GM19395 (cell line): Measurements from ENCODE around the gene SBF2.

Experiments used
- ATAC-seq: cut with Tn5 transposase; IDR thresholded peaks from one replicate; pipeline ENCODE4 v1.9.1; 2021; ENCODE audit warnings: mild to moderate bottlenecking, moderate library complexity; ENCODE audit not compliant: unreplicated experiment

Gene SBF2

DNA sequence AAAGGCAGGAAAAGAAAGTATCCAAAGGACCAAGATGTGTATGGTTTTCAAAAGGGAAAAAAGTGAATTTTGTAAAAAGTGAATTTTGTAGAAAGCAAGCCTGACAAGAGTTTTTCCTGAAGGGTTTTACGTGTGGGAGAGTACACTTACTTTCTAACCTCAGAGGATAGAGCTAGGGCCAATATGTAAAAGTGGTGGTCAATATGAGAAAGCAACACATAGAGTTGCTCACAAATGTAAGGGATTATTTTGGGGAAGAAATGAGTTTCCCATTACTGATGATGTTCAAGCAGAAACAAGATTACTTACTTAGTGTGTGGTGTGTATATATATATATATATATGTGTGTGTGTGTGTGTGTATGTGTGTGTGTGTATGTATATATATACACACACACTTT lies 467.6 kb downstream of the SBF2 start:
- no peak for ATAC-seq

DNA sequence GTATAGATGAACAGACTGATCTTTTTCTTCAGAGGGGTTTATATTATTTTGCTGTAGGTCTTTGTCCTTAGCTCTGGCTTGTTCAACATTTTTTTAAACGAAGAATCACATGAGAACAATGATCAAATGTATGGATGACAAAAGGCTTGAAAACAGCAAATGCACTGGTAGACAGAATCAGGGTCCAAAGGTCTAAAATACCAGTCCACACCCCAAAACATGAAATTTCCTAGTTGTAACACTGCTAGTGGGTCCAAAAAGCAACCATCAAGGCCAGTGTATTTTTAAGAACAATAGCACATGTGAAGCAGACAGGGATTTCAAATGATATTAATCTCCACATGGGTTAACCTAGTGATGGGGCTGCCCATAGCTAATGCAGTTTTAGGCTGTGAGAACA lies 468.1 kb downstream of the SBF2 start:
- no peak for ATAC-seq

DNA sequence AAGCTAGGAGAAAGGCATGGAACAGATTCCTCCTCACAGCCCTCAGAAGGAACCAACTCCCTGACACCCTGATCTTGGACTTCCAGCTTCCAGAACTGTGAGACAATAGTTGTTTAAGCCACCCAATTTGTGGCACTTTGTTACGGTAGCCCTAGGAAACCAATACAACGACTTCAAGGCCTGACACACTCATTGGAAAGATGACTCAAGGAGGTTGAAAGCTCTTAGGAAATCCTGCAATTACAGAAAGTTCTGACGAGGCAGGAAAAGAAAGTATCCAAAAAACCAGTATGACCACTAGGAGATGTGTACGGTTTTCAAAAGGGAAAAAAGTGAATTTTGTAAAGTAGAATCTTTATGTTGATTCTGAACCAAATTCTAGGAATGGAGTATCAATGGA lies 468.7 kb downstream of the SBF2 start:
- ATAC-seq: no peak

DNA sequence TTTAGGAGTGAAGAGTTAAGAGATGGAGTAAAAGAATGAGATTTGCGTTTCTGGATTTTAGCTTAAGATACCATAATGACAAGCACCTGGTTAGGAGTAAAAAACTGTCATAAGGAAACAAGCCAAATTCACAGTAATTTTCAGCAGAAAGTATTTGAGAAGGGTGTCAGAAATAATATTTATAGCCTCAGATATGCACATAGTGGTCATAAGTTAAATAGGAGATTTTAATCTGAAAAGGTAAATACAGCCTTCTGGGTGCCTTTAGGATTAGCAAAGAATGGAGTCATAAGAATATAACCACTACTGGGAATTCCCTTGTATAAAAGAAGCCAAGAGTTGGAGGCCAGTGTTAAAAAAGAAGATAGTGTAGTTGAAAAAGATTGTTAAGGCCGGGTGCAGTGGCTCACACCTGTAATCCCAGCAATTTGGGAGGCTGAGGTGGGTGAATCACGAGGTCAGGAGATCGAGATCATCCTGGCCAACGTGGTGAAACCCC lies 470.1 kb downstream of the SBF2 start:
- no peak for ATAC-seq

DNA sequence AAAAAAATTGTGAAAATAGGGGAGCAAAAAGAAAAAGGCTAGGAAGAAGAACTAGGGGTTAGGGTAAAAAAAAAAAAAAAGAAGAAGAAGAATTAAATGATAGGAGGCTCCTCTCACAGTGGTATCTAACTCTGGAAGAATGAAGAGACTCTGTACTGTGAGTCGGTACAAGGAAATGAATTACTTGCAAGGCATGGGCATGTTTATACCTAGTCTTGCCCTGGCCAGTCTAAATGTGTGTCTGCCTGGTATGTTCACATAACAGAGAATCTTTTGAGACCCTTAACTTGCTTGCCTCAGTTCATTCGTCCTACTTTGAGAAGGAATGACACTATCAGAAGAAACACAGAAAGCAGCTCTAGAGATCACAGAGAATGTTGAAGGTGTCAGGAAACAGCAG lies 470.6 kb downstream of the SBF2 start:
- no peak for ATAC-seq

DNA sequence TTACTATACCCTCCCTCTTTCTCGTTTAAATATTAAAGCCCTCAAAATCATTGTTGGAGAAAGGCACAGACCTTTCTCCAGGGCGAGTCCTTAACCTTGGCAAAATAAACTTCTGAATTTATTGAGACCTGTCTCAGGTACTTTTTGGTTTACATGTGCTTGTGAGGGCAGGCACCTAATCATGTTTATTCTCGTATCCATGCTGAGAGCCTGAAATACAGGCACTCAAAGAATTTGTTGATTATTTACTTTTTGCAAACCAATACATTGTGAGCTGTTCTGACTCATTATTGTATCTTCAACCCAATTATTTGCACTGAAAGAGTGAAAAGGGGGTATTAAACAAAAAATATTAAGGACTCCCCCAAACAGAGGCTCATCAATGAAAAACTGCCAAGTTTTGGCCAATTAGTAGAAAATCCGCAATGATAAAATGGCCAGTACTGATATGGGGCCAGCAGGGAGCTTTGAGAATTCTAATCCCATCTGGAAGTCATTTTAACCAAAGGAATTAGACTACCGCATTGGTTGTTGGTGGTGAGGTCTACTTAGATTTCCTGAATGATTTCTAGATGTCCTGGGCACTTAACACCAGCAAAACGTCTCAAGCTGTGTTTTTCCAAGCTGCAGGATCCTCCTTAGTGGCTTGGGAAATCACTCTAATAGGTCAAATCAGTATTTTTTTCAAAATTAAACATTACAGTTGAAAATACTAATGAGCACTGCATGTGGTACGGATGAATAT lies 472.8 kb downstream of the SBF2 start:
- ATAC-seq: no peak

DNA sequence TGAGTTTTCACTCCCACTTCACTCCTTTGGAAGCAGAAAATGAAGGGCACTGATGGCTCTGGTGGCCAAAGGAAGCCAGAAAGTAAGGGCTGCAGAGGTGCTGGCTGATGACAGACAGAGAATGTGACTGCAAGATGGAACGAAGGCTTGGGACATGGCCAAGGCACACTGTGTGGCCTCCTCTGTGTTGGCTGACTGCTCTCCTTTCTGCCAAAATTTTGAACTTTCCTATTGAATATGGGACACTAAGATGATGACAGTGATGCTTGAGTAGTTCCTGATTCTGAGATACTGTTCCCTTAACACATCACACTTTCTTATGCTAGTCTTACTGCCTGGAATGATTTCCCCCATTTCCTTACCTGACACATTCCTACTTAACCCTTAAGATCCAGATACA lies 473.8 kb downstream of the SBF2 start:
- ATAC-seq: no peak

DNA sequence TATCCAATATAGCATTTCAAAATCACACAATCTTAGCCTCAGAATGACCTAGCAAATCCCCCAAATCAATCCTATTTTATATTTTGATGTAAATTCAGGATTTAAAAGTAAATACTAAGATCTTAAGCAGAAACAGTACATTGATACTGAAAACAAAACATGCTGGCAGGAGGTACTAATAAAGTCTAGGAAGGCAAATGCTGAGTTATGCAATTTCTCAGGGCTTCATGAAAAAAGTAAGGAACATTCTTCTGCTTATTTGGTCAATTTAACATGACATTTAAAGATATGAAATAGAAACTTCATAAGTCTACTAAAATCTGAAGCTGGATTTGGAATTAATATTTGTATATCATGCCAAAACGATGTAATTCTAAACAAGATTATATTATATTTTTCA lies 476.8 kb downstream of the SBF2 start:
- no peak for ATAC-seq

DNA sequence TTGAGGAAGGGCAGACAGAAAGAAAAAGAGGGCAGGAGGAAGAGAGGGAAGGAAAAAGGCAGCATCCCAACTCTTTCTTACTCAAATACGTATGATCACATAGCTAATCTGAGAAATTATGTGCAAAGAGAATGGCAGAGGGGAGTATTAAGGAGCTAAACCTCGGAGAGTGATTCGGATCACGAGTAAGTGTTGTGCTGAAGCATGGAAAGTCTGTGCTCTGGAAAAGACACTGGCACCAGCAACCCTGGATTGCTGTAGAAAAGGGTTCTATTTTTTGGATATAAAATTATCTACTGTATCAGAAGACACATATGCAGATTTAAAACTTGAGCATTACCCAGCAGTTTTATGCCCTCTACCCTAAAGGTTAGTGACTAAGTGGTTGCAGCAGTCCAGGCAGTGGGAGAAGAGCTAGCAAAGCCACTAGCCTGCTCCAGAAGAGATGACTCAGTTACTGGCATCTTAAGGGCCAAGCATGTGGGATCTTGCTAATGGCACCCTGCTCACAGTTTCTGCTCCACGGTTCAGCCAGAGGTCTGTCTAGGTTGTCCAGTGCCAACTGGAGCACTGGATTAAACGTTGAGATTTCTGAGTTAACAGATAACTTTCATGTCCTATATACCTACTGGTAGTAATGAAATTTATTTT lies 478.4 kb downstream of the SBF2 start:
- ATAC-seq: no peak

DNA sequence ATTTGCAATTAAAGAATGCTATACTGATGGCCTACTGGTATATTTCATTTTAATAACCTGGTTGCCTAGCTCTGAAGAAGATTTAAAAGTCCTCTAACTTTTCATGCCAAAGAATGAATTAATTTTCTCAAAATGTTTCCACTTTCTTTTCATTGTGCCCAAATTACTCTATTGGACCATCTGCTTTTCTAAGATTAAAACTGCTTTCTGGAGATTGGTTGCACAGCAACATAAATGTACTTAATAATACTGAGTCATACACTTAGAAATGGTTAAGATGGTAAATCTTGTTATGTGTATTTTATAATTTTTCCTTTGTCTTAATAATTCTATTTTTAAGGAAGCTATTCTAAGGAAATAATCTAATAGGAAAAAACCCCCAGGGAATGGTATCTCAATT lies 479.9 kb downstream of the SBF2 start:
- no peak for ATAC-seq

DNA sequence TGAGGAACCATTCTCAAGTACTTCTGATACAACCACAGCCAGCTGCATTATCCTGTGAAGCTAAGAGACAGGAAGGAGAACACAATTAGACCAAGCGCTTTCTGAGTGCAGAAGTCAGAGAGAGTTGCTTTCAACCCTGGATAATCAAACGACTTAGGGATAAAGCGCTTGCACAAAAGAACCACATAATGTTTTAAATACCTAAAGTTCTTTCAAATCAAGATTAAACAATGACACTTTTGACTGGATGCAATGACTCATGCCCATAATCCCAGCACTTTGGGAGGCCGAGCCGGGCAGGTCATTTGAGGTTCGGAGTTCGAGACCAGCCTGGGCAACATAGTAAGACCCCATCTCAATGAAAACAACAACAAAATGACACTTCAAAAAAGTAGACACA lies 485.1 kb downstream of the SBF2 start:
- no peak for ATAC-seq

DNA sequence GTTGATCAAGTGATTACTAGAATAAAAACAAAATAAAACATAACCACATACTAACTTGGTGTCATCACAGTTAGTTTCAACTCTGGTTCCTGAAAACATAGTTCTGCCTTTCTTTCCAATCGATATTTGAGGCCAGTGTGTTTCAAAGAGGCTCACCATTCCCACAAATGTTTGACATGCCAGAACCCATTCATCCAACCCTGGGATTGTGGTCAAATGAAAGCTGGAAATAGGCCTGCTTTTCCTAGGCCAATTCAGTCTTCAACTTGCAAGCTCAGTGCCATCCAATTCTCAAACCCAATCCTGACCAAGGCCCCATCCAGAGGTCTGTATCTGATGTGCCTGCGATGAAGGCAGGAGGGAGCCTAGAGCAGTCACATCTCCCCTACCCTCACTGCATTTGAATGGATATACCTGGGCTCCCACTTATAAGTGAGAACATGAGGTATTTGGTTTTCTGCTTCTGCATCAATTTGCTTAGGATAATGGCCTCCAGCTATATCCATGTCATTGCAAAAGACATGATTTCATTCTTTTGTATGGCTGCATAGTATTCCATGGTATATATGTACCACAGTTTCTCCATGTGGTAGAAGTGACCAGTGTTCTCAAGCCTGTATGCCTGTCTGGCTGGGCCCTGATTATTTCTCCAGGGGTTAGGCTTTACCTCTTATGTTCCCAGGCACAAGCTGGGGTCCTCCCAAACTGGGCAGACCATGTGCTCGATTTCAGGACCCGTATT lies 486.9 kb downstream of the SBF2 start:
- ATAC-seq: no peak

DNA sequence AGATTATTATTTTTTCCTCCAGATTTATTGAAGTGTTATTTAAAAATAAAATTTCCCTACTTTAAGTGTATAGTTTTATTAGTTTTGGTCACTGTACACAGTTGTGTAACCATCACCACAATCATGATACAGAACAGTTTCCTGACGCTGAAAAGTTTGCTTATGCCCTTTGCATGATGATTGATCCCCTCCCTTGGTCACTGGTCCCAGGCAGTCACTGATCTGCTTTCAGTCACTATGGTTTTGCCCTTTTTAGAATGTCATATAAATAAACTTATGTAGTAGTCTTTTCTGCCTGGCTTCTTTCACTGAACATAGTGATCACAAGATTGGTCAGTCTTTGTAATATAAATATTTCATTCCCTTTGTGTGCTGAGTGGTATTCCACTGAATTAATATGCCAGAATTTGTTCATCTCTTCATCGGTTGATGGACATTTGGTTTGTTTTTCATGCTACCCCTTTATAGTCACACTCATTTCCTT lies 489.6 kb downstream of the SBF2 start:
- no peak for ATAC-seq

DNA sequence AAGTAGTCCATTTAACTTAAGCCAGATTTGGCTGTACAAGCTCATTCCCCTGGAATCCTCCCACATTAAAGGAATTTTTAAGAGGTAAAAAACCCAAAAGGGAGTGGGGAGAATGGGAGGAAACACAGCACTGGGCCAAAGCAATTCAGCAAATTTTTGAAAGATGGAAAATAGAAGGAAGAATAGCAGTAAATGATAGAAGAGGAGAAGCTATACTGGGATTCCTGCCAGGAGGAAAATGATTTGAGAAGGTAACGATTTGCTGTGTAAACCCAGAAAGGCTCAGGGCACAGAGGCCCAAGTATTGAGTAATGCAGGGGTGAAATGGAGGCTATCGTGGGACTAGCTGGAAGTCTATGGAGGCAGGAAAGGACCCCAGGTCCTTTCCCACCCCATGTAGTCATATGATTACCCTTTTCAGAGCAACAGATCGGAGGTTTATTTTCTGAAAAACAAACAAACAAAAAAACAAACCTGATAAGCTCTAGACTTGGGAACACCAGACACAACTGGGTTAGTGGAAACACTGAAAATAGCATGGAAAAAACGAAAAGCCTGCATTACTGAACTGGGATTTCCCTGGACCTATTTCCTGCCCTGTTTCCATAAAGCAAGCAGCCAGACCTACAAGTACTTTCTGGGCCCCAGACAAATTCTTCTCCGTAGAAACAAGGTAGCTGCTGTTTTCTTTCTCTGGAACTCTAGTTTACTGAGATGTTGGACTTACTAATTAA lies 490.2 kb downstream of the SBF2 start:
- ATAC-seq: no peak

DNA sequence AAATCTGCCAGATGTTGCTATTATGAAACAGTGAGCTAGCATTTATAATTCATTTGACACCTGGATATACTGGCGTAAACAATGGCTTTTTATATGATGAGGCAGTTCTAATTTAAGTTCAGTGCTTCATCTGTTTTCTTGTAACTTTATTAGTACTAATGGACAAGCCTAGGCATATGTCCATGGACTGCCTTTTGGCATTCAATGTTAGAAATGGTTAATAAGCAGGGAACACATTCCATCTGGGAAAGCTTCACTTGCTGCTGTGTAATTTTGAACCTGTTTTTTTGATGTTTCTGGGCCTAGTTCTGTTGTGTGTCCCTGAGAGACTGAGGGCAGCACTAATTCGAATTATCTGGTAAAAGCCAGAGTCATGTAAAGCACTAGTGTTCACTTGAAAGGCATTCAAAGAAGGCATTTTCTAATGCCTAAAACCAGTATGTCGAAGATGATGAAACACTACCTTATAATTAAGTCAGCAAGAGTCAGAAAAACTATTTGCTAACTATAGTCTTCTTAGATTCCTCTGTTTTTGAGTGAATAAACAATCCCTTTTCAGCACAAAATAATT lies 491.6 kb downstream of the SBF2 start:
- ATAC-seq: no peak

DNA sequence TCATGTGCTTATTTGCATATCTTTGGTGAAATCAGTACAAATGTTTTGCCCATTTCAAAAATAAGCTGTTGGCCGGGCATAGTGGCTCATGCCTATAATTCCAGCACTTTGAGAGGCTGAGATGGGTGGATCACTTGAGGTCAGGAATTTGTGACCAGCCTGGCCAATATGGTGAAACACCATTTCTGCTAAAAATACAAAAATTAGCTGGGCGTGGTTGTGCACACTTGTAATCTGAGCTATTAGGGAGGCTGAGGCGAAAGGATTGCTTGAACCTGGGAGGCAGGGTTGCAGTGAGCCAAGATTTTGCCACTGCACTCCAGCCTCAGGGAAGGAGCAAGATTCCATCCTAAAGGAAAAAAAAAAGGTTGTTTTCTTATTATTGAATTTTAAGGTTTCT lies 494.1 kb downstream of the SBF2 start:
- ATAC-seq: no peak

DNA sequence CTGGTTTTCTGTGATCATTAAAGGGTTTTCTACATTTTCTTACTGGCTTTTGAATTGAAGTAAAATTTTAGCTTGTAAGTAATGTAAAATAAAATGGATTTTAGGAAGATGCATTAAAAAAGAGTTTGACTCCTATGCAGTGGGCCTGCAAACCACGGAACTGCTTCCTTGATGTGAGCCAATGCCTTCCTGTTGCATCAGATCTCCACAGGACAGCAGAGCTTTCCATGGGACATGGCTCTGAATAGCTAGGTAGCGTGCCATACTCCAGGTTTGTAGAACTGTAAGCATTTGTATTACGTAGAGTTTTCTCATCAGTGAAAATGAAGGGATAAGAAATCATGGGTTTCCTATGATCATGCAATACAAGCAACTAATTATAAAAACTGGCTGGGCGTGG lies 496.7 kb downstream of the SBF2 start:
- ATAC-seq: no peak

DNA sequence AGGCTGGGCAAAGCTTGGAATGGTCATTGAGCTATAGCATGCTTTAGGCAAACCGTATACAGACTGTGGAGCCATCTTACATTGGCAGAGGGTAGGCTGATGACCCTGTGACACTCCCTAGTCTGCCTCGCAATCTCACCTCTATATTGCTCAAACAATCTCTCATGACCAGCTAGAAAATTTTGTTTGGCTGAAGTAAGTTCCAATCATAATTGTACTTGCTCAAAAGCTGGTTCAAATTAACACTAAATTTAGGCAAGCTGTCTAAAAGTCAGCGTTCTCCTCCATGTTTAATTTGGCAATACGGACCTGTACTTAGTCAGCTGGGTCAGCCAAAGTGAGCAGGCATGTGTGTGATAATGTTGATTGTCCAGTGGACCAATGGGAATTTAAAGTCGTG lies 497.2 kb downstream of the SBF2 start:
- no peak for ATAC-seq

DNA sequence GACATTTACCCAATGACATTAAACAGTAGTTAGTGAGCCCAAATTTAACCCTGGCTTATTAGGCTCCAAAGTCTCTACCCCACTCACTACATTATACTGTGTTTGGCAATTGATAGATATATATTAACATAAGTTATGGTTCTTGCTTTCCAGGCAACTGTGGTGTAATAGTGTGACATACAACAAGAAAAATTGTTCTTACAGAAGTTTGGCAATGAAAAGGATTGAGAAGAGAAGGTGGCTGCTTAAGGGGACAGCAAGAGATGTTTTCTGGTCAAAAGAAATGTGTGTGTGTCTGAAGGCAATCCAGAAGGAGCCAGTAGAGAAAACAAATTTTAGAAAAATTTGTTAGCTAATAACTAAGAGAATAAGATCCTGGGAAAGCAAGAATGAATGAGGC lies 497.8 kb downstream of the SBF2 start:
- ATAC-seq: no peak

DNA sequence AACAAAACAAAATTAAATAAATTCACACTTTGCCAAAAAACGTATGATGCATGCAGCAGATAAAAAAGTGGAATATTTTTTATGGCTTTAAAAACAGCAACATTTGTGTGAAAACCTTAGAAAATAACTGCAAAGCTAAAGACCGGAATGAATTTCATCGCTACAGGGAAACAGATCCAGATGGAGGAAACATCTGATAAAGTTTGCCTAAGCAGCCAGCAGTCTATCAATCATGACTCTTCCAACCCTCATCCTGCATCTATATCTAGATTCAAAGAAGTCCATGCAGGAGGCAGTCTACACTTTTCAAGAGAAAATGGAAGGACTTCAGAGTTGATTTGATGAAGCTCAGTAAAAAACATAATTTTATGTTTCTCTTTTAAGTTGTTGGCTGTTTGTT lies 503.3 kb downstream of the SBF2 start:
- ATAC-seq: no peak

DNA sequence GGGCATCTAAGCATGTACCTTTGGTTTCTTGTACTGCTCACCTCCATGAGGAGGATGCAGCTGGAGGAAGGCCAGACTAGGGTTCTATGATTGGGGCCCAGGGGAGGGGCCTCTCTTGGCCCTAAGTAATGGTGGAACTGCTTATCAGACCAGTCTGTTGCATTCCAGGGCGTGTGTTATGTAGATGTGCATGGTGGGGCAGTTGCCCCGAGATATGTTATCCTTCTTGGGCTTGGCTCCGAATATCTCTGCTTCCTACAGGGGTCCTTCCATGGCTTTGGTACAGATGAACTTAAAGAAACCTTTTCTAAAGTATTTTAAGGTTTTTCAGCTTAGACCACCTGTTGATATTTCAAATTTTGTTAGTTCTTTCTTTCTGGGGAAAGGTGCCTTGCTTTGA lies 504.1 kb downstream of the SBF2 start:
- no peak for ATAC-seq
